GM21447 (cell line): ENCODE measurements around the gene FLVCR2.
A peak's percentile ranks its signal among the peaks of the same experiment; 100 is the strongest.

Experiments
- ATAC-seq: cut with Tn5 transposase; IDR thresholded peaks from one replicate; pipeline ENCODE4 v1.9.1; 2021; ENCODE audit not compliant: unreplicated experiment

The FLVCR2 gene

DNA sequence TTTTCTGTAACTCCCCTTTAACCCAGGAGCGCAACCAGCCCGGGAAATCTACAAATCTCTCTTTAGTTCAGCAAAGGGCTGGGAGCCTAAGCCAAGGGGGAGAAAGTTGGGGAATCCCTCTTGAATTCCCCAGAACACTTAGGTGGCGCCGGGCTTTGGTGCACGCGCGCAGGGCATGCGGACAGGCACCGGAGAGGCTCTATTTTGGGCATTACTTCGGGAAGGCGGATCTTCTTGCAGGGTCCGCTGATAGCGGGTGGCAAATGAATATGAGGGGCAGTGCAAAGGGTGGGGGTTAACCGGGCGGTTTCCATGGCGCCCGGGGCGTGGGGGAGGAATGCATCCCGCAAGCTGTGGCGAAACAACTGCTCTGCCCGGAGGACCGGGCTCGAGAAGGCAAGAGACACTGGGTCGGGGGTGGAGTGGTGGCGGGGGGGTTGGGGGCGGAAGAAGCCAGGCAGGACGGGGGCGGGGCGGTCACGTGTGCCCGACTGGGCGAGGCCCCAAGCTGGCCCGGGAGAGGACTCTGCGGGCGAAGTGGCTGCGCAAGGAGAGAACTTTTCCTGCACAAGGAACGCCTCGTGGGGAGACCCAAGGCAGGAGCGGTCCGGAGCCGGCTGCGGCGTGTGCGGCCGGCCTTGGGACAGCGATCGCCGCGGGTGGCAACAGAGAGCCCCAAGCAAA is at the start of gene FLVCR2:
FLVCR2 (plus strand) TSS at position 519 of the 684 bp plus-strand sequence. CDS start 353 bp downstream, outside the sequence.
- ATAC-seq = peak; percentile 30

- ATAC-seq = no peak
These were observed 47.2 kb upstream of the FLVCR2 start for GRCh38 chr14:75531256-75531655.

- no peak for ATAC-seq
These were observed 46.6 kb upstream of the FLVCR2 start for GRCh38 chr14:75531660-75532317.

DNA sequence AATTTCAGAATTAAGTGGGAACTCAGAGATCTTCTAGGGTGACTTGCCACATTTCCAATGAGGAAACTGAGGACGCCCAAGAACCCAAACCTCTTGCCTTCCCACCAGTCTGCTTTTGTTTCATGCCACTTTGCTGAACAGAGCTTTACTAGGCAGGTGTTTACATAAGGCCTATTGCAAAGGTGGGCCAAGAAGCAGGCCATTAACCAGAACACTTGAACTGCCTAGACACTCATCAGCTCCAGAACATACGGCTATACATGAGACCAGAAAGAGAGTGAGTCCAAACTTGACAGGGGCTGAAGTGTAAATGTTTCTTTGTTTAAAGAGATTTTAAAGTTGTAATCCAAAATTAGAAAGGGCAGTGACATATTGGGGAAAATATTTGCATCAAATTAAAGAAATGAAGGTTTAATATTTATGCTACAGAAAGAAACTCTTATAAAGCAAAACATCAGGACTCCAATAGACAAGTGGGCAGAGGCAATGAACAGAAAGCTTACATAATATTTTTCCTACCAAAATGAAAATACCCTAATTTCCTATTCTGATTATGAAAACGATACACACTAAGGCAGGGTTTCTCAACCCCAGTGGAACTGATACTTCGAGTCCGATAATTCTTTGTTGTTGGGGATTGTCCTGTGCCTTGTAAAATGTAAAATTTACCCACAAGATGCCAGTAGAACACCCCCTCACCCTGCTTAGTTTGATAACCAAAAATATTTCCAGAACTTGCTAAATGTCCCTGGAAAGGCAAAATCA is 44.4 kb upstream of the FLVCR2 start:
- no peak for ATAC-seq

DNA sequence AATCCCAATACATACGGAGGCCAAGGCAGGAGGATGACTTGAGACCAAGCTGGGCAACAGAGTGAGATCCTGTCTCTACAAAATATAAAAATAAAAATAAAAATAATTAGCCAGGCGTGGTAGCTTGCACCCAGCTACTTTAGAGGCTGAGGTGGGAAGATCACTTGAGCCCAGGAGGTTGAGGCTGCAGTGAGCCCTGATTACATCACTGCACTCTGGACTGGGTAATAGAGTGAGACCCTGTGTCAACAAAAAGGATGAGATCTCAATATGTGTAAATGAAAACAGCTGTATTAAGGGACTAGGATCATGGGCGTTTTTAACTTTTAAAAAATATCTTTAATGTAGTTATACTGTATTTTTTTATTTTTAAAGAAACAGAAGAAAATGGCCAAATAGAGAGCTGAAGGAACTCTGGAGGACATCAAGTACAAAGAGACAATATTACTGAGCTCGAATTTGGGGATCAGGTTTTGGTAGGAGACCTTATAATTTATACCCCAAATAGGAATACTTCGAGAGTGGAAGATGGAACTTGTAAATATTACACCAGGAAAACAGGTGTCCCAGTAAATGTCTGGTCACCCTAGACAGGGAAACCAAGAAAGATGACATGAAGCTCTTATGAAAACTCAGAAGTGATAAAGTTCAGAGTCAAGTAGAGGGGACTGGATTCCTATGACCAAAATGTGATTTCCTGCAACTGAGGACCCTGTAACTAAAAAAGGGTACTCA is 43.1 kb upstream of the FLVCR2 start:
- no peak for ATAC-seq

- no peak for ATAC-seq
These were observed 41.3 kb upstream of the FLVCR2 start for GRCh38 chr14:75537071-75537470.

- no peak for ATAC-seq
These were observed 39.3 kb upstream of the FLVCR2 start for GRCh38 chr14:75539162-75539560.

- ATAC-seq = peak; percentile 39
These were observed 38.6 kb upstream of the FLVCR2 start for GRCh38 chr14:75539561-75540478.

DNA sequence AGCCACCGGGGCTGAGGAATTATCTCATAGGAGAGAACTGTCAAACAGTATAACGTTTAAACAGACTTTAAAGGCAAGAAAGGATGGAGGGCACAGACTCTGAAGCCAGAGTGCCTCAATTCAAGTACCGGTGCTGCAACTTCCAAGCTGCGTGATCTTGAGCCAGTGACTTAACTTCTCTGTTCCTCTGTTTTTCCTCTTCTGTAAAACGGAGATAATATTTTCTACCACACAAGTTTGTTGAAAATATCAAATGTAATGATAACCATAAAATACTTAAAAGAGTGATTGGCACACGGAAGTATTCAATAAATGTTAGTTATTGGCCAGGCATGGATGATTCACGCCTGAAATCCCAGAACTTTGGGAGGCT is 38.0 kb upstream of the FLVCR2 start:
- ATAC-seq = no peak

GRCh38 chr14:75542588-75543091 is 35.8 kb upstream of the FLVCR2 start:
- ATAC-seq = peak; percentile 58

DNA sequence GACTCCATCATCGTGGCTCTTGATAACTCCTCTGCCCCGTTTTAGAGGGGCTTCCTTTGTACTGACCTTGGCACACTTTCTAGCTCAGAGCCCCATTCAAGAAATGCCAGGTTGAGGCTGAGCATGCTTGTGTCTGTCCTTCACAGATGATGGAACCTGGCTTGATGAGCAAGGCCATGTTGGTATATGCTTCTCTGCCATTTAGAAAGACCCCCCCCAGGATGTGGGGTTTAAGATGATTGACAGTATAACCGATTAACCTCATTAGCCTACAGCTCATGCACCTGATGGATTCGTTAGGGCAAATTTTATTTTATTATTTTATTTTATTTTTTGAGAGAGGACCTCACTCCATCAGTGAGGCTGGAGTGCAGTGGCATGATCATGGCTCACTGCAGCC is 35.2 kb upstream of the FLVCR2 start:
- ATAC-seq = no peak

DNA sequence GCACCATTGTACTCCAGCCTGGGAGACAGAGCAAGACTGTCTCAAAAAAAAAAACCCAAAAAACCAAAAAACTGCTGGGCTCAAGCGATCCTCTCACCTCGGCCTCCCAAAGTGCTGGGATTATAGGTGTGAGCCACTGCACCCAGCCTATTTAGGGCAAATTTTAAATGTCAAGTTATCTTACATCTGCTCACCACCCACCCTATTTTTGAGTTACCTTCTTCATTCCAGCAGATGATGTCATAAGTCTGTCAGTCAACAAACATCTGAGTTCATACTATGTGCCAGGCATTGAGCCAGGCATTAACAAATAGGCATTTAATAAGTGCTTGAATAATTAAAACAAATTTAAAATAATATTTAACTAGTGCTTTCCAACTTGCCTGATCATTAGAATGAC is 34.6 kb upstream of the FLVCR2 start:
- no peak for ATAC-seq

DNA sequence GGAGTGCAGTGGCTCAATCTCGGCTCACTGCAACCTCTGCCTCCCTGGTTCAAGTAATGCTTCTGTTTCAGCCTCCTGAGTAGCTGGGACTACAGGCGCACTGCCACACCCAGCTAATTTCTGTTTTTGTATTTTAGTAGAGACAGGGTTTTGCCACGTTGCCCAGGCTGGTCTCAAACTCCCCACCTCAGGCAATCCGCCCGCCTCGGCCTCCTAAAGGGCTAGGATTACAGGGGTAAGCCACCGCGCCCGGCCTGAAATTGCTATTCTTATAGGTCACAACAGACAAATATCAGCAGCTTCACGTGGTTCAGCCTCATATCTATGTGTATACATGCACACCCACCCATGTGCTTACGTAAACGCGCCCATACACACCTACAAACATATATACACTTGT is 32.5 kb upstream of the FLVCR2 start:
- ATAC-seq = no peak

- ATAC-seq = no peak
These were observed 30.7 kb upstream of the FLVCR2 start for GRCh38 chr14:75547552-75548250.

DNA sequence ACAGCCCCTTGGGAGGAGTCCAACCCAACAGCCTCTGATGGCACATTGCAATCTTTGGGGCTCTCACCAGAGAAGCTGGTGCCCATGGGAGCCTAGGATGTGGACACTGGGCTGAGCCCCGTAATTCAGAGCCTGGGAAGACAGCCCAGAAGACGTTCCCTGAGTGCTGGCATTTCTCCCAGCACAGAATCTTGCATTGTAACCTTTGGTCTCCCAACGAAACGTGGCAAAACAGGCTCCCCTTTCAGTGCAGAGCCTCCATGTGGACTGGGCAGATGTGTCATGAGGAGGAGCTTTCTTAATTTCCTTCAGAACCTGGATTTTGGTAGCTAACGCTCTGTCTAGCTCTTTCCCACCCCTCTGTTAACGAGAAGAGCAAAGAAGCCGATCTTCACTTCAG is 29.9 kb upstream of the FLVCR2 start:
- no peak for ATAC-seq

GRCh38 chr14:75549169-75549568 is 29.3 kb upstream of the FLVCR2 start:
- no peak for ATAC-seq

GRCh38 chr14:75551021-75551420 is 27.4 kb upstream of the FLVCR2 start:
- no peak for ATAC-seq

GRCh38 chr14:75553157-75553556 is 25.3 kb upstream of the FLVCR2 start:
- no peak for ATAC-seq

GRCh38 chr14:75553761-75554364 is 24.6 kb upstream of the FLVCR2 start:
- ATAC-seq = no peak
